ENCODE data around the gene SPATA31C1.

GRCh38 chr9:87892956-87893355 is 24.8 kb upstream of the SPATA31C1 start:
- TF ChIP-seq CTCF (conservative IDR thresholded peaks at IDR 0.05) (no peak), ZFX (IDR thresholded peaks at IDR 0.05) (no peak)
